Measurements from ENCODE around the gene HDAC7. TPM values are rescaled to one million over a fixed set of nuclear protein-coding genes. Genes with fewer than 3 reads are reported as not detected.

The HDAC7 gene
- total RNA-seq, 1 donor: 92.1 TPM

- no peak for DNase-seq (ENCODE audit: low read depth in 2 of 3, low spot score in 2 of 3)
Observed at GRCh38 chr12:47783024-47783755, 36.5 kb downstream of the HDAC7 start.

GRCh38 chr12:47782372-47782770 lies 37.3 kb downstream of the HDAC7 start:
- no peak for DNase-seq (ENCODE audit: low read depth in 2 of 3, low spot score in 2 of 3)

- no peak for DNase-seq (ENCODE audit: low read depth in 2 of 3, low spot score in 2 of 3)
Observed at GRCh38 chr12:47781479-47782371, 38.0 kb downstream of the HDAC7 start.

- no peak for DNase-seq (ENCODE audit: low read depth in 2 of 3, low spot score in 2 of 3)
Observed at GRCh38 chr12:47779943-47780504, 39.7 kb downstream of the HDAC7 start.

- peak; percentile 83 to 94 (median 84) for DNase-seq (ENCODE audit: low read depth in 2 of 3, low spot score in 2 of 3)
Observed at GRCh38 chr12:47779301-47779942, 40.3 kb downstream of the HDAC7 start.

- no peak for DNase-seq (ENCODE audit: low read depth in 2 of 3, low spot score in 2 of 3)
Observed at GRCh38 chr12:47778881-47779280, 40.8 kb downstream of the HDAC7 start.

- DNase-seq (ENCODE audit: low read depth in 2 of 3, low spot score in 2 of 3): peak in 2 of 3 donors; percentile 64 to 88
Observed at GRCh38 chr12:47777741-47778558, 41.8 kb downstream of the HDAC7 start.

- no peak for DNase-seq (ENCODE audit: low read depth in 2 of 3, low spot score in 2 of 3)
Observed at GRCh38 chr12:47777151-47777550, 42.6 kb downstream of the HDAC7 start.

GRCh38 chr12:47776471-47777143 lies 43.1 kb downstream of the HDAC7 start:
- peak in 1 of 3 donors; percentile 25 for DNase-seq (ENCODE audit: low read depth in 2 of 3, low spot score in 2 of 3)

GRCh38 chr12:47775100-47775911 lies 44.4 kb downstream of the HDAC7 start:
- peak in 2 of 3 donors; percentile 89 to 94 for DNase-seq (ENCODE audit: low read depth in 2 of 3, low spot score in 2 of 3)

- DNase-seq (ENCODE audit: low read depth in 2 of 3, low spot score in 2 of 3): no peak
Observed at GRCh38 chr12:47774663-47775062, 45.0 kb downstream of the HDAC7 start.

GRCh38 chr12:47773858-47774580 lies 45.7 kb downstream of the HDAC7 start:
- no peak for DNase-seq (ENCODE audit: low read depth in 2 of 3, low spot score in 2 of 3)

- peak; percentile 62 to 76 (median 70) for DNase-seq (ENCODE audit: low read depth in 2 of 3, low spot score in 2 of 3)
Observed at GRCh38 chr12:47773062-47773857, 46.4 kb downstream of the HDAC7 start, which contains the start of gene SLC48A1. Gene SLC48A1 (plus strand): TSS chr12:47773238. CDS start chr12:47773305, 67 bp downstream.

GRCh38 chr12:47772738-47773061 lies 47.0 kb downstream of the HDAC7 start:
- no peak for DNase-seq (ENCODE audit: low read depth in 2 of 3, low spot score in 2 of 3)

GRCh38 chr12:47772094-47772660 lies 47.5 kb downstream of the HDAC7 start:
- no peak for DNase-seq (ENCODE audit: low read depth in 2 of 3, low spot score in 2 of 3)

- no peak for DNase-seq (ENCODE audit: low read depth in 2 of 3, low spot score in 2 of 3)
Observed at GRCh38 chr12:47771304-47771703, 48.4 kb downstream of the HDAC7 start.

Data from hematopoietic multipotent progenitor cell (in vitro differentiated cells).